GM23338 (cell line): ENCODE results near the gene PCNT. TPM values are rescaled to one million over a fixed set of nuclear protein-coding genes. Genes with fewer than 3 reads are reported as not detected.

Experiments
- ATAC-seq: fragments of 200-7000 bp; cut with Tn5 transposase; 3 replicates; pipeline ENCODE4 v1.9.1; 2020
- DNase-seq: peaks from one replicate; pipeline ENCODE4 v3.0.0-alpha.2; 2015; ENCODE audit warnings: low spot score
- H2AFZ ChIP-seq: fragments of 200-600 bp; sonication (generic); 2 replicates; pipeline ENCODE4 v1.8.0; 2016; ENCODE audit warnings: antibody characterized with exemption, mild to moderate bottlenecking, moderate library complexity
- H3F3A ChIP-seq: fragments of 200-600 bp; sonication (generic); replicated peaks from 2 replicates; pipeline ENCODE4 v1.8.0; 2017; ENCODE audit warnings: antibody characterized with exemption, mixed run types, low read depth
- H3K27ac ChIP-seq: fragments of 200-600 bp; sonication (generic); 2 replicates; pipeline ENCODE4 v1.6.1; 2016; ENCODE audit warnings: low read depth
- H3K27me3 ChIP-seq: fragments of 200-600 bp; sonication (generic); 2 replicates; pipeline ENCODE4 v1.8.0; 2016; ENCODE audit warnings: mild to moderate bottlenecking, mixed run types, moderate library complexity; ENCODE audit not compliant: insufficient read depth
- H3K36me3 ChIP-seq: fragments of 200-600 bp; sonication (generic); 2 replicates; pipeline ENCODE4 v1.8.0; 2016; ENCODE audit warnings: mild to moderate bottlenecking; ENCODE audit not compliant: insufficient read depth
- H3K4me1 ChIP-seq: fragments of 200-600 bp; sonication (generic); 2 replicates; pipeline ENCODE4 v1.8.0; 2016; ENCODE audit warnings: mild to moderate bottlenecking, moderate library complexity; ENCODE audit not compliant: insufficient read depth
- H3K4me2 ChIP-seq: fragments of 200-600 bp; sonication (generic); 2 replicates; pipeline ENCODE4 v1.7.1; 2017; ENCODE audit warnings: mixed run types
- H3K4me3 ChIP-seq: fragments of 200-600 bp; sonication (generic); 2 replicates; pipeline ENCODE4 v1.6.1; 2016; ENCODE audit warnings: mixed run types
- H3K79me2 ChIP-seq: fragments of 200-600 bp; sonication (generic); replicated peaks from 2 replicates; pipeline ENCODE4 v1.8.0; 2017; ENCODE audit warnings: mild to moderate bottlenecking; ENCODE audit not compliant: insufficient read depth
- H3K9me2 ChIP-seq: fragments of 200-600 bp; sonication (generic); 2 replicates; pipeline ENCODE4 v1.8.0; 2017; ENCODE audit not compliant: insufficient read depth
- H4K20me1 ChIP-seq: fragments of 200-600 bp; sonication (generic); replicated peaks from 2 replicates; pipeline ENCODE4 v1.8.0; 2017; ENCODE audit warnings: mild to moderate bottlenecking; ENCODE audit not compliant: insufficient read depth
- H3K27ac Mint-ChIP-seq: 2 replicates; pipeline ENCODE4 v1.8.0; 2020; ENCODE audit warnings: inconsistent platforms, mild to moderate bottlenecking, moderate library complexity, mixed read lengths
- H3K27me3 Mint-ChIP-seq: 3 replicates; pipeline ENCODE4 v1.8.0; 2022; ENCODE audit warnings: low read depth, mild to moderate bottlenecking, moderate library complexity, mixed read lengths, inconsistent platforms; ENCODE audit not compliant: insufficient read depth, poor library complexity
- H3K36me3 Mint-ChIP-seq: 3 replicates; pipeline ENCODE4 v1.8.0; 2021; ENCODE audit warnings: low read depth, mild to moderate bottlenecking, inconsistent platforms, moderate library complexity, mixed read lengths
- H3K4me1 Mint-ChIP-seq: 3 replicates; pipeline ENCODE4 v1.8.0; 2020; ENCODE audit warnings: mild to moderate bottlenecking, inconsistent platforms, mixed read lengths
- H3K4me3 Mint-ChIP-seq: 3 replicates; pipeline ENCODE4 v1.8.0; 2021; ENCODE audit warnings: moderate library complexity, mild to moderate bottlenecking, inconsistent platforms, mixed read lengths
- H3K9me3 Mint-ChIP-seq: 3 replicates; pipeline ENCODE4 v1.8.0; 2020; ENCODE audit warnings: moderate library complexity, mild to moderate bottlenecking, inconsistent platforms, mixed read lengths
- CTCF ChIP-seq, 2 experiments: fragments of 200-600 bp in 1 of 2; sonication (generic) in 1 of 2; conservative IDR thresholded peaks; 2 replicates each; pipeline versions ENCODE4 v1.5.1 to v1.6.1; 2016 to 2017; ENCODE audit warnings: antibody characterized with exemption in 2 of 2, low read depth in 2 of 2, mild to moderate bottlenecking in 2 of 2, moderate library complexity in 1 of 2
- EZH2 ChIP-seq: fragments of 200-600 bp; sonication (generic); IDR thresholded peaks from one replicate; pipeline ENCODE4 v1.8.0; 2017; ENCODE audit warnings: antibody characterized with exemption, mild to moderate bottlenecking, low read depth; ENCODE audit not compliant: unreplicated experiment
- EZH2phosphoT487 ChIP-seq: fragments of 200-600 bp; sonication (generic); IDR thresholded peaks from one replicate; pipeline ENCODE4 v1.8.1; 2018; ENCODE audit warnings: antibody characterized with exemption; ENCODE audit not compliant: unreplicated experiment
- JUNB ChIP-seq: IDR thresholded peaks from one replicate; pipeline ENCODE4 v1.6.1; 2016; ENCODE audit warnings: antibody characterized with exemption; ENCODE audit not compliant: unreplicated experiment
- NANOG ChIP-seq: IDR thresholded peaks from 2 replicates; pipeline ENCODE4 v1.6.1; 2016; ENCODE audit warnings: antibody characterized with exemption, borderline replicate concordance
- POLR2AphosphoS5 ChIP-seq: IDR thresholded peaks from 2 replicates; pipeline ENCODE4 v1.6.1; 2016; ENCODE audit warnings: antibody characterized with exemption, low read depth
- ZNF331 ChIP-seq: fragments of 250-450 bp; sonication (Bioruptor Pico); IDR thresholded peaks from 2 replicates; pipeline ENCODE4 v1.5.0; 2020; ENCODE audit warnings: low read depth, mild to moderate bottlenecking, moderate library complexity
- ZNF462 ChIP-seq: fragments of 250-450 bp; sonication (Bioruptor Pico); IDR thresholded peaks from 2 replicates; pipeline ENCODE4 v1.5.0; 2020; ENCODE audit warnings: mild to moderate bottlenecking, moderate library complexity
- polyA plus RNA-seq: library from polyadenylated mRNA; unstranded; fragments of >200 nt; fragmentation: Nextera tagmentation; extraction: Ambion mirVana; gene quantifications from 2 replicates; pipeline ENCODE4 v1.2.1, GENCODE V29; 2016
- total RNA-seq: library from RNA; depleted of rRNA; stranded (reverse); fragments of >200 nt; shearing (Covaris generic); gene quantifications from 2 replicates; pipeline ENCODE4 v1.2.3, GENCODE V29; 2014
- TF ChIP-seq, protein P1 (sequence below): IDR thresholded peaks from 2 replicates; pipeline ENCODE4 v1.6.1; 2016; ENCODE audit warnings: antibody characterized with exemption
- TF ChIP-seq, protein P2 (sequence below): IDR thresholded peaks from one replicate; pipeline ENCODE4 v1.6.1; 2018; ENCODE audit warnings: antibody characterized with exemption; ENCODE audit not compliant: unreplicated experiment

Gene PCNT
- total and polyA plus RNA-seq, 2 experiments from 2014 or later: 39.6 to 46.1 TPM

DNA sequence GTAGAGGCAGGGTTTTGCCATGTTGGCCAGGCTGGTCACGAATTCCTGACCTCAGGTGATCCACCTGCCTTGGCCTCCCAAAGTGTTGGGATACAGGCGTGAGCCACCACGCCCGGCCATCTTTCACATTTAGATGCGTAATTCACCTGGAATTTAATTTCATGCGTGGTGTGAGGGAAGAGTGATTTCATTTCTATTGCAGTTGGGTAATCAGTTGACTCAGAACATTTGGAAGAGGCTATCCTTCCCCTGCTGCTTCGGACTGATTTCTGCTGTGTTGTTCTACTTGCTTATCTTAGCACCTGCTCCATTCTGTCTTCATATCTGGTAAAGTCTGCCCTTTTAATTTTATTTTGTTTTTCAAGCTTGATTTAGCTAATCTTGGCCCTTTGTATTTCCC lies 153.8 kb downstream of the PCNT start:
- no peak for DNase-seq
- Histone ChIP-seq H3K4me3 (no peak overlapping the region), H4K20me1 (peaks cover 3% of the 10 kb centered on the region; the same call in 1 of the 2 replicates), H3K27me3 (no peaks in the 10 kb centered on the region), H3K36me3 (no peaks in the 10 kb centered on the region), H3F3A (no peaks in the 10 kb centered on the region), H3K27ac (no peak overlapping the region), H3K4me1 (no peaks in the 10 kb centered on the region), H3K79me2 (peaks cover 15% of the 10 kb centered on the region), H3K9me2 (no peaks in the 10 kb centered on the region), H3K4me2 (no peak overlapping the region), H2AFZ (no peak overlapping the region)
- no peak for ATAC-seq
- Mint-ChIP-seq H3K4me1 (no peaks in the 10 kb centered on the region; the same call in 2 of the 3 replicates), H3K9me3 (no peaks in the 10 kb centered on the region), H3K27ac (no peak overlapping the region), H3K36me3 (no peaks in the 10 kb centered on the region; the same call in 1 of the 3 replicates), H3K27me3 (peaks cover 2% of the 10 kb centered on the region), H3K4me3 (no peak overlapping the region)
- no peak for TF ChIP-seq EZH2phosphoT487
- TF ChIP-seq, protein P1, sequence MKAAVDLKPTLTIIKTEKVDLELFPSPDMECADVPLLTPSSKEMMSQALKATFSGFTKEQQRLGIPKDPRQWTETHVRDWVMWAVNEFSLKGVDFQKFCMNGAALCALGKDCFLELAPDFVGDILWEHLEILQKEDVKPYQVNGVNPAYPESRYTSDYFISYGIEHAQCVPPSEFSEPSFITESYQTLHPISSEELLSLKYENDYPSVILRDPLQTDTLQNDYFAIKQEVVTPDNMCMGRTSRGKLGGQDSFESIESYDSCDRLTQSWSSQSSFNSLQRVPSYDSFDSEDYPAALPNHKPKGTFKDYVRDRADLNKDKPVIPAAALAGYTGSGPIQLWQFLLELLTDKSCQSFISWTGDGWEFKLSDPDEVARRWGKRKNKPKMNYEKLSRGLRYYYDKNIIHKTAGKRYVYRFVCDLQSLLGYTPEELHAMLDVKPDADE: no peak
- TF ChIP-seq JUNB: no peak
- no peak for TF ChIP-seq POLR2AphosphoS5
- TF ChIP-seq NANOG: no peak
- no peak for TF ChIP-seq CTCF (conservative IDR thresholded peaks at IDR 0.05; ENCODE audit: low read depth in 2 of 2)
- TF ChIP-seq, protein P2, sequence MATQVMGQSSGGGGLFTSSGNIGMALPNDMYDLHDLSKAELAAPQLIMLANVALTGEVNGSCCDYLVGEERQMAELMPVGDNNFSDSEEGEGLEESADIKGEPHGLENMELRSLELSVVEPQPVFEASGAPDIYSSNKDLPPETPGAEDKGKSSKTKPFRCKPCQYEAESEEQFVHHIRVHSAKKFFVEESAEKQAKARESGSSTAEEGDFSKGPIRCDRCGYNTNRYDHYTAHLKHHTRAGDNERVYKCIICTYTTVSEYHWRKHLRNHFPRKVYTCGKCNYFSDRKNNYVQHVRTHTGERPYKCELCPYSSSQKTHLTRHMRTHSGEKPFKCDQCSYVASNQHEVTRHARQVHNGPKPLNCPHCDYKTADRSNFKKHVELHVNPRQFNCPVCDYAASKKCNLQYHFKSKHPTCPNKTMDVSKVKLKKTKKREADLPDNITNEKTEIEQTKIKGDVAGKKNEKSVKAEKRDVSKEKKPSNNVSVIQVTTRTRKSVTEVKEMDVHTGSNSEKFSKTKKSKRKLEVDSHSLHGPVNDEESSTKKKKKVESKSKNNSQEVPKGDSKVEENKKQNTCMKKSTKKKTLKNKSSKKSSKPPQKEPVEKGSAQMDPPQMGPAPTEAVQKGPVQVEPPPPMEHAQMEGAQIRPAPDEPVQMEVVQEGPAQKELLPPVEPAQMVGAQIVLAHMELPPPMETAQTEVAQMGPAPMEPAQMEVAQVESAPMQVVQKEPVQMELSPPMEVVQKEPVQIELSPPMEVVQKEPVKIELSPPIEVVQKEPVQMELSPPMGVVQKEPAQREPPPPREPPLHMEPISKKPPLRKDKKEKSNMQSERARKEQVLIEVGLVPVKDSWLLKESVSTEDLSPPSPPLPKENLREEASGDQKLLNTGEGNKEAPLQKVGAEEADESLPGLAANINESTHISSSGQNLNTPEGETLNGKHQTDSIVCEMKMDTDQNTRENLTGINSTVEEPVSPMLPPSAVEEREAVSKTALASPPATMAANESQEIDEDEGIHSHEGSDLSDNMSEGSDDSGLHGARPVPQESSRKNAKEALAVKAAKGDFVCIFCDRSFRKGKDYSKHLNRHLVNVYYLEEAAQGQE: no peak
- TF ChIP-seq ZNF331 (CRISPR knock-in tag): no peak
- TF ChIP-seq EZH2: no peak

DNA sequence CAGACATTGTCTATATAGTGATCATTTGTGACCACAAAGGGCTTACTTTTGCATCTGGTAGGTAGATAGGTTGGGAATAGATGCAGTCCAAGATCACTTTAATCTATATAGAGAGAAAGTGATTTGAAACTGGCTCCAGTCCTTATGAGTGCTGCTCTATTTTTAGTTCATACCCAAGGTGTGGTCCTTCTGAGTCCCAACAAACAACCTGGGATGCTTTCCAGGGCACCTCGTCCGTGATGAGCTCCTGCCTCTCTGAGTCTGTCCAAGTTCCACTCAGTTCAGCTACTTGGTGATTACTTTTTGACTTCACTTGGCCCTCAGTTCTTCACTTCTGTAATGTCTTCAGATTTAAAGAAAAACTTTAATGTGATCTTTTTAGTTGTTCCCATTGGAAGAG lies 155.0 kb downstream of the PCNT start:
- no peaks in the 10 kb centered on the region for H3F3A ChIP-seq
- H3K36me3 ChIP-seq: no peaks in the 10 kb centered on the region
- peaks cover 3% of the 10 kb centered on the region; the same call in 1 of the 2 replicates for H4K20me1 ChIP-seq
- H3K27ac ChIP-seq: no peak overlapping the region
- H3K4me3 ChIP-seq: no peak overlapping the region
- H3K4me1 ChIP-seq: no peaks in the 10 kb centered on the region
- no peaks in the 10 kb centered on the region for H3K9me2 ChIP-seq
- no peaks in the 10 kb centered on the region for H3K27me3 Mint-ChIP-seq
- H2AFZ ChIP-seq: no peak overlapping the region
- no peaks in the 10 kb centered on the region for H3K27me3 ChIP-seq
- H3K36me3 Mint-ChIP-seq: no peaks in the 10 kb centered on the region; the same call in 1 of the 3 replicates
- no peak for ATAC-seq
- H3K27ac Mint-ChIP-seq: no peak overlapping the region
- no peak overlapping the region for H3K4me3 Mint-ChIP-seq
- H3K9me3 Mint-ChIP-seq: no peaks in the 10 kb centered on the region
- H3K4me1 Mint-ChIP-seq: no peaks in the 10 kb centered on the region; the same call in 2 of the 3 replicates
- H3K79me2 ChIP-seq: peaks cover 17% of the 10 kb centered on the region
- DNase-seq: no peak
- no peak overlapping the region for H3K4me2 ChIP-seq
- TF ChIP-seq ZNF462 (CRISPR knock-in tag) (no peak), POLR2AphosphoS5 (no peak)
